Inferior parietal cortex (tissue), 1 donor: ENCODE data around the gene WIF1.

Experiments used
- DNase-seq: peaks from one replicate; pipeline ENCODE4 v3.0.0-alpha.2; 2016; ENCODE audit errors: extremely low spot score

The WIF1 gene

GRCh38 chr12:65121049-65121955, at the start of gene WIF1:
Gene WIF1, minus strand, starts transcription at chr12:65121305. Its CDS starts 114 bp downstream, at chr12:65121191.
- DNase-seq: no peak

- DNase-seq: peak; percentile 40
These were observed 49.2 kb upstream of the WIF1 start for GRCh38 chr12:65170209-65170881.

GRCh38 chr12:65169320-65170208, 48.5 kb upstream of the WIF1 start, which contains the start of gene LEMD3:
Gene LEMD3, plus strand, starts transcription at chr12:65169583. Its CDS starts 14 bp downstream, at chr12:65169597.
- DNase-seq: peak; percentile 91

GRCh38 chr12:65168681-65169319, 47.7 kb upstream of the WIF1 start:
- no peak for DNase-seq

- no peak for DNase-seq
These were observed 43.7 kb upstream of the WIF1 start for GRCh38 chr12:65164774-65165173.

GRCh38 chr12:65164244-65164643, 43.1 kb upstream of the WIF1 start:
- DNase-seq: no peak

- DNase-seq: no peak
These were observed 41.5 kb upstream of the WIF1 start for GRCh38 chr12:65162609-65163008.

- no peak for DNase-seq
These were observed 36.0 kb upstream of the WIF1 start for GRCh38 chr12:65157091-65157490.

GRCh38 chr12:65156366-65156841, 35.3 kb upstream of the WIF1 start:
- no peak for DNase-seq

GRCh38 chr12:65155784-65156183, 34.7 kb upstream of the WIF1 start:
- DNase-seq: no peak

- DNase-seq: no peak
These were observed 31.5 kb upstream of the WIF1 start for GRCh38 chr12:65152596-65152995.

GRCh38 chr12:65152012-65152411, 30.9 kb upstream of the WIF1 start:
- DNase-seq: no peak

- DNase-seq: no peak
These were observed 26.3 kb upstream of the WIF1 start for GRCh38 chr12:65147312-65147905.

GRCh38 chr12:65140738-65141137, 19.6 kb upstream of the WIF1 start:
- DNase-seq: no peak

- no peak for DNase-seq
These were observed 18.3 kb upstream of the WIF1 start for GRCh38 chr12:65139389-65139788.

GRCh38 chr12:65133879-65134278, 12.8 kb upstream of the WIF1 start:
- DNase-seq: no peak

- DNase-seq: no peak
These were observed 5.4 kb upstream of the WIF1 start for GRCh38 chr12:65126482-65126881.

- DNase-seq: no peak
These were observed 4.9 kb upstream of the WIF1 start for GRCh38 chr12:65125975-65126374.

GRCh38 chr12:65125247-65125646, 4.1 kb upstream of the WIF1 start:
- no peak for DNase-seq

- DNase-seq: peak; percentile 60
These were observed 2.4 kb upstream of the WIF1 start for GRCh38 chr12:65123435-65124063.
